Adrenal gland (tissue), 5 donors: ENCODE data around the gene DGKQ.
A peak's percentile ranks its signal among the peaks of the same experiment; 100 is the strongest.

Source experiments
- POLR2A ChIP-seq, 2 donors: fragments of 450-650 bp; IDR thresholded peaks; one replicate each; pipeline ENCODE4 v1.6.1; 2017; ENCODE audit warnings: antibody characterized with exemption in 2 of 2, mild to moderate bottlenecking in 2 of 2, moderate library complexity in 1 of 2
- TF ChIP-seq, protein P1 (sequence below), 6 experiments: fragments of 450-650 bp in 4 of 6; fragments of 200-600 bp in 2 of 6; sonication (generic) in 1 of 6; IDR thresholded peaks; 1 replicate in 5 of 6; 2 replicates in 1 of 6; pipeline versions ENCODE4 v1.5.1 to v1.8.0; 2016 to 2021; ENCODE audit warnings: antibody characterized with exemption in 6 of 6, mild to moderate bottlenecking in 2 of 6, moderate library complexity in 1 of 6
- donor health status: DM: no; HTN: no; CAD: no.

DNA sequence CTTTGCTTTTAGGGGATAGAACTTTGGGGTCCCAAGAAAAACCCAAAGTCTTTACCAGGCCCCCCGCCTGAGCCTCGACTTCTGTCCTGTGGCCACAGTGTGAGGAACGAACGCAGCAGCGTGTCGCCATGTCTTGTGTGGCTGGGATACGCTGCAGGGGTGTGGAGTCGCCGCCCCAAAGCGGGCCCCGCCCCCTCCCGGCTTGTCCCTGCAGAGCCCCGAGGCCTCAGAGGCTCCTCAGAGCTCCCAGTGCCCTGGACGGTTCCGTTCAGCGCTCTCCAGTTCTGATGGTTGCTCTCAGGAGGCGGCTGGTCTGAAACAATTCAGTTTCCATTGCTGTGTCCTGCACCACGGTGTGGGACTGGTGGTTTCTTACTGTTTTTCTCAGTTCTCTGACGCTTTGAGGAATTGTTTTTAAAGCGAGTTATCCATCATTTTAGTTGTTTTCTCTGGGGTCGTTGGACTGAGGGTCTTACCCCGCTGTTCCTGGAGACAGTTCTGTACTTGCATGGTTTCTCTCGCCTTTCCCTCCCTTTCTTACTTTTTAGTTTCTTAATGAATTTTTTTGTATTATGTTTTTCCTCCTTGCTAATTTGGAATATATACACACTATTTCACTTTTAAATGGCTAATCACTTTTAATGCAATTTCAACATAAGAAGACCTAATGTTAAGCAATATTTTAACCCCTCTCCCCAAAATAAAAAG, 11.9 kb upstream of the DGKQ start:
- TF ChIP-seq, protein P1, sequence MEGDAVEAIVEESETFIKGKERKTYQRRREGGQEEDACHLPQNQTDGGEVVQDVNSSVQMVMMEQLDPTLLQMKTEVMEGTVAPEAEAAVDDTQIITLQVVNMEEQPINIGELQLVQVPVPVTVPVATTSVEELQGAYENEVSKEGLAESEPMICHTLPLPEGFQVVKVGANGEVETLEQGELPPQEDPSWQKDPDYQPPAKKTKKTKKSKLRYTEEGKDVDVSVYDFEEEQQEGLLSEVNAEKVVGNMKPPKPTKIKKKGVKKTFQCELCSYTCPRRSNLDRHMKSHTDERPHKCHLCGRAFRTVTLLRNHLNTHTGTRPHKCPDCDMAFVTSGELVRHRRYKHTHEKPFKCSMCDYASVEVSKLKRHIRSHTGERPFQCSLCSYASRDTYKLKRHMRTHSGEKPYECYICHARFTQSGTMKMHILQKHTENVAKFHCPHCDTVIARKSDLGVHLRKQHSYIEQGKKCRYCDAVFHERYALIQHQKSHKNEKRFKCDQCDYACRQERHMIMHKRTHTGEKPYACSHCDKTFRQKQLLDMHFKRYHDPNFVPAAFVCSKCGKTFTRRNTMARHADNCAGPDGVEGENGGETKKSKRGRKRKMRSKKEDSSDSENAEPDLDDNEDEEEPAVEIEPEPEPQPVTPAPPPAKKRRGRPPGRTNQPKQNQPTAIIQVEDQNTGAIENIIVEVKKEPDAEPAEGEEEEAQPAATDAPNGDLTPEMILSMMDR (IDR thresholded peaks at IDR 0.05), result no peak
- TF ChIP-seq POLR2A (IDR thresholded peaks at IDR 0.05), result peak in 1 of 2 donors; percentile 68
